Measurements from ENCODE around the gene CASZ1. TPM values are rescaled to one million over a fixed set of nuclear protein-coding genes. Genes with fewer than 3 reads are reported as not detected.

CASZ1 gene
- total and polyA plus RNA-seq, 2 experiments from 2014 or later: 6.2 to 6.7 TPM

DNA sequence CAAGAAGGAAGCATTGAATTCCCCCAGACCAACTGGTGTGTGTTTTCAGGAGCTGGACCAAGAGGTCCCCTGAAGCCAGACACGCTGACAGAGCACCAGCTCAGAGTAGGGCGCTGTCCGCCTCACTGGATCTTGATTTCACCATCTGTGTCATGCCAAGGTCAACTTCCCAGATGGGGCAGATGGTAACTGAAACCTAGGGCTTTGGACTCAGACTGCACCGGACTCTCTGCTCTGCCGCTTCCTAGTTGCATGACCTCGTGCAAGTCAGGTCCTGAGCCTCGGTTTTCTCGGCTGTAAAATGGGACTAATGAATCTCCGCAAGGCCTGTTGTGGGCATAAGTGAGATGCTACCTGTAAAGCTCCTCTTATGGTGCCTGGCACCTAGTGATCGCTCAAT, 17.9 kb upstream of the CASZ1 start (continued):
- TF ChIP-seq, protein P1, sequence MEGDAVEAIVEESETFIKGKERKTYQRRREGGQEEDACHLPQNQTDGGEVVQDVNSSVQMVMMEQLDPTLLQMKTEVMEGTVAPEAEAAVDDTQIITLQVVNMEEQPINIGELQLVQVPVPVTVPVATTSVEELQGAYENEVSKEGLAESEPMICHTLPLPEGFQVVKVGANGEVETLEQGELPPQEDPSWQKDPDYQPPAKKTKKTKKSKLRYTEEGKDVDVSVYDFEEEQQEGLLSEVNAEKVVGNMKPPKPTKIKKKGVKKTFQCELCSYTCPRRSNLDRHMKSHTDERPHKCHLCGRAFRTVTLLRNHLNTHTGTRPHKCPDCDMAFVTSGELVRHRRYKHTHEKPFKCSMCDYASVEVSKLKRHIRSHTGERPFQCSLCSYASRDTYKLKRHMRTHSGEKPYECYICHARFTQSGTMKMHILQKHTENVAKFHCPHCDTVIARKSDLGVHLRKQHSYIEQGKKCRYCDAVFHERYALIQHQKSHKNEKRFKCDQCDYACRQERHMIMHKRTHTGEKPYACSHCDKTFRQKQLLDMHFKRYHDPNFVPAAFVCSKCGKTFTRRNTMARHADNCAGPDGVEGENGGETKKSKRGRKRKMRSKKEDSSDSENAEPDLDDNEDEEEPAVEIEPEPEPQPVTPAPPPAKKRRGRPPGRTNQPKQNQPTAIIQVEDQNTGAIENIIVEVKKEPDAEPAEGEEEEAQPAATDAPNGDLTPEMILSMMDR (conservative IDR thresholded peaks at IDR 0.05; ENCODE audit: low read depth in 2 of 2): no peak
- TF ChIP-seq ZNF114 (CRISPR knock-in tag; IDR thresholded peaks at IDR 0.05): no peak
- TF ChIP-seq, protein P2, sequence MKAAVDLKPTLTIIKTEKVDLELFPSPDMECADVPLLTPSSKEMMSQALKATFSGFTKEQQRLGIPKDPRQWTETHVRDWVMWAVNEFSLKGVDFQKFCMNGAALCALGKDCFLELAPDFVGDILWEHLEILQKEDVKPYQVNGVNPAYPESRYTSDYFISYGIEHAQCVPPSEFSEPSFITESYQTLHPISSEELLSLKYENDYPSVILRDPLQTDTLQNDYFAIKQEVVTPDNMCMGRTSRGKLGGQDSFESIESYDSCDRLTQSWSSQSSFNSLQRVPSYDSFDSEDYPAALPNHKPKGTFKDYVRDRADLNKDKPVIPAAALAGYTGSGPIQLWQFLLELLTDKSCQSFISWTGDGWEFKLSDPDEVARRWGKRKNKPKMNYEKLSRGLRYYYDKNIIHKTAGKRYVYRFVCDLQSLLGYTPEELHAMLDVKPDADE (IDR thresholded peaks at IDR 0.05): no peak

DNA sequence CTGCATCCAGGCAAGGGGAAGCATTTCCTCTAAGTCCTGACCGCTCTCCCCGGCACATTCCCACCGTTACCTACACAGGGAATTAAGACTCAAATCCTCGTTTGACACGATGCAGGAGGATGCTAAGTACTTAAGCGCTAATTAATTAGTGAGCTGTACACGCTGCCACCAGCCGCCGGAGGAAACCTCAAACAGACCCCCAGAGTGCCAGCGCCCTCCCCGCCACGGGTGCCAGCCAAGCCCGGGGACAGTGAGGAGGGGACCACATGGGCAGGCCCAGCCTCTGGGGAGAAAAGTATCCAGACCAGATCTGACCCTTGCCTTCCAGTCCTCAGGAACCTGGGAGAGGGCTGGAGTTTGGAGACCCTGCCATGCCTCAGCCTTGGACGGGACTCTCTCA, 17.4 kb upstream of the CASZ1 start:
- Mint-ChIP-seq H3K9me3 (no peaks in the 10 kb centered on the region; the same call in 2 of the 3 replicates), H3K27me3 (ENCODE audit: insufficient read depth, low read depth, poor library complexity) (peaks cover 9% of the 10 kb centered on the region), H3K4me1 (peaks cover 33% of the 10 kb centered on the region), H3K4me3 (no peak overlapping the region), H3K36me3 (ENCODE audit: low read depth) (no peaks in the 10 kb centered on the region), H3K27ac (no peak overlapping the region)
- H3K9me2 ChIP-seq (ENCODE audit: insufficient read depth): no peaks in the 10 kb centered on the region
- no peaks in the 10 kb centered on the region for H3K36me3 ChIP-seq (ENCODE audit: insufficient read depth)
- no peaks in the 10 kb centered on the region for H3K27me3 ChIP-seq (ENCODE audit: insufficient read depth)
- H3K4me2 ChIP-seq: no peak overlapping the region
- no peak overlapping the region for H3K27ac ChIP-seq (ENCODE audit: low read depth)
- no peak overlapping the region for H2AFZ ChIP-seq
- H3K4me1 ChIP-seq (ENCODE audit: insufficient read depth): peaks cover 15% of the 10 kb centered on the region
- no peaks in the 10 kb centered on the region for H3K79me2 ChIP-seq (replicated peaks; ENCODE audit: insufficient read depth)
- no peaks in the 10 kb centered on the region for H4K20me1 ChIP-seq (replicated peaks; ENCODE audit: insufficient read depth)
- H3F3A ChIP-seq (replicated peaks; ENCODE audit: low read depth): no peaks in the 10 kb centered on the region
- no peak for DNase-seq (ENCODE audit: low spot score)
- no peak overlapping the region for H3K4me3 ChIP-seq
- no peak for ATAC-seq
- TF ChIP-seq, protein P1 (conservative IDR thresholded peaks at IDR 0.05; ENCODE audit: low read depth in 2 of 2): no peak
- TF ChIP-seq, protein P3, sequence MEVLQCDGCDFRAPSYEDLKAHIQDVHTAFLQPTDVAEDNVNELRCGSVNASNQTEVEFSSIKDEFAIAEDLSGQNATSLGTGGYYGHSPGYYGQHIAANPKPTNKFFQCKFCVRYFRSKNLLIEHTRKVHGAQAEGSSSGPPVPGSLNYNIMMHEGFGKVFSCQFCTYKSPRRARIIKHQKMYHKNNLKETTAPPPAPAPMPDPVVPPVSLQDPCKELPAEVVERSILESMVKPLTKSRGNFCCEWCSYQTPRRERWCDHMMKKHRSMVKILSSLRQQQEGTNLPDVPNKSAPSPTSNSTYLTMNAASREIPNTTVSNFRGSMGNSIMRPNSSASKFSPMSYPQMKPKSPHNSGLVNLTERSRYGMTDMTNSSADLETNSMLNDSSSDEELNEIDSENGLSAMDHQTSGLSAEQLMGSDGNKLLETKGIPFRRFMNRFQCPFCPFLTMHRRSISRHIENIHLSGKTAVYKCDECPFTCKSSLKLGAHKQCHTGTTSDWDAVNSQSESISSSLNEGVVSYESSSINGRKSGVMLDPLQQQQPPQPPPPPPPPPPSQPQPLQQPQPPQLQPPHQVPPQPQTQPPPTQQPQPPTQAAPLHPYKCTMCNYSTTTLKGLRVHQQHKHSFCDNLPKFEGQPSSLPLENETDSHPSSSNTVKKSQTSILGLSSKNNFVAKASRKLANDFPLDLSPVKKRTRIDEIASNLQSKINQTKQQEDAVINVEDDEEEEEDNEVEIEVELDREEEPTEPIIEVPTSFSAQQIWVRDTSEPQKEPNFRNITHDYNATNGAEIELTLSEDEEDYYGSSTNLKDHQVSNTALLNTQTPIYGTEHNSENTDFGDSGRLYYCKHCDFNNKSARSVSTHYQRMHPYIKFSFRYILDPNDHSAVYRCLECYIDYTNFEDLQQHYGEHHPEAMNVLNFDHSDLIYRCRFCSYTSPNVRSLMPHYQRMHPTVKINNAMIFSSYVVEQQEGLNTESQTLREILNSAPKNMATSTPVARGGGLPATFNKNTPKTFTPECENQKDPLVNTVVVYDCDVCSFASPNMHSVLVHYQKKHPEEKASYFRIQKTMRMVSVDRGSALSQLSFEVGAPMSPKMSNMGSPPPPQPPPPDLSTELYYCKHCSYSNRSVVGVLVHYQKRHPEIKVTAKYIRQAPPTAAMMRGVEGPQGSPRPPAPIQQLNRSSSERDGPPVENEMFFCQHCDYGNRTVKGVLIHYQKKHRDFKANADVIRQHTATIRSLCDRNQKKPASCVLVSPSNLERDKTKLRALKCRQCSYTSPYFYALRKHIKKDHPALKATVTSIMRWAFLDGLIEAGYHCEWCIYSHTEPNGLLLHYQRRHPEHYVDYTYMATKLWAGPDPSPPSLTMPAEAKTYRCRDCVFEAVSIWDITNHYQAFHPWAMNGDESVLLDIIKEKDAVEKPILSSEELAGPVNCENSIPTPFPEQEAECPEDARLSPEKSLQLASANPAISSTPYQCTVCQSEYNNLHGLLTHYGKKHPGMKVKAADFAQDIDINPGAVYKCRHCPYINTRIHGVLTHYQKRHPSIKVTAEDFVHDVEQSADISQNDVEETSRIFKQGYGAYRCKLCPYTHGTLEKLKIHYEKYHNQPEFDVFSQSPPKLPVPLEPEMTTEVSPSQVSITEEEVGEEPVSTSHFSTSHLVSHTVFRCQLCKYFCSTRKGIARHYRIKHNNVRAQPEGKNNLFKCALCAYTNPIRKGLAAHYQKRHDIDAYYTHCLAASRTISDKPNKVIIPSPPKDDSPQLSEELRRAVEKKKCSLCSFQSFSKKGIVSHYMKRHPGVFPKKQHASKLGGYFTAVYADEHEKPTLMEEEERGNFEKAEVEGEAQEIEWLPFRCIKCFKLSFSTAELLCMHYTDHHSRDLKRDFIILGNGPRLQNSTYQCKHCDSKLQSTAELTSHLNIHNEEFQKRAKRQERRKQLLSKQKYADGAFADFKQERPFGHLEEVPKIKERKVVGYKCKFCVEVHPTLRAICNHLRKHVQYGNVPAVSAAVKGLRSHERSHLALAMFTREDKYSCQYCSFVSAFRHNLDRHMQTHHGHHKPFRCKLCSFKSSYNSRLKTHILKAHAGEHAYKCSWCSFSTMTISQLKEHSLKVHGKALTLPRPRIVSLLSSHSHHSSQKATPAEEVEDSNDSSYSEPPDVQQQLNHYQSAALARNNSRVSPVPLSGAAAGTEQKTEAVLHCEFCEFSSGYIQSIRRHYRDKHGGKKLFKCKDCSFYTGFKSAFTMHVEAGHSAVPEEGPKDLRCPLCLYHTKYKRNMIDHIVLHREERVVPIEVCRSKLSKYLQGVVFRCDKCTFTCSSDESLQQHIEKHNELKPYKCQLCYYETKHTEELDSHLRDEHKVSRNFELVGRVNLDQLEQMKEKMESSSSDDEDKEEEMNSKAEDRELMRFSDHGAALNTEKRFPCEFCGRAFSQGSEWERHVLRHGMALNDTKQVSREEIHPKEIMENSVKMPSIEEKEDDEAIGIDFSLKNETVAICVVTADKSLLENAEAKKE (CRISPR knock-in tag; IDR thresholded peaks at IDR 0.05): no peak
- TF ChIP-seq ZNF114 (CRISPR knock-in tag; IDR thresholded peaks at IDR 0.05) (no peak), CREB1 (CRISPR knock-in tag; IDR thresholded peaks at IDR 0.05; ENCODE audit: low read depth) (no peak), EZH2 (IDR thresholded peaks at IDR 0.05; ENCODE audit: low read depth, unreplicated experiment) (no peak), JUNB (IDR thresholded peaks at IDR 0.05; ENCODE audit: unreplicated experiment) (no peak), NANOG (IDR thresholded peaks at IDR 0.05; ENCODE audit: borderline replicate concordance) (no peak)
- TF ChIP-seq, protein P4, sequence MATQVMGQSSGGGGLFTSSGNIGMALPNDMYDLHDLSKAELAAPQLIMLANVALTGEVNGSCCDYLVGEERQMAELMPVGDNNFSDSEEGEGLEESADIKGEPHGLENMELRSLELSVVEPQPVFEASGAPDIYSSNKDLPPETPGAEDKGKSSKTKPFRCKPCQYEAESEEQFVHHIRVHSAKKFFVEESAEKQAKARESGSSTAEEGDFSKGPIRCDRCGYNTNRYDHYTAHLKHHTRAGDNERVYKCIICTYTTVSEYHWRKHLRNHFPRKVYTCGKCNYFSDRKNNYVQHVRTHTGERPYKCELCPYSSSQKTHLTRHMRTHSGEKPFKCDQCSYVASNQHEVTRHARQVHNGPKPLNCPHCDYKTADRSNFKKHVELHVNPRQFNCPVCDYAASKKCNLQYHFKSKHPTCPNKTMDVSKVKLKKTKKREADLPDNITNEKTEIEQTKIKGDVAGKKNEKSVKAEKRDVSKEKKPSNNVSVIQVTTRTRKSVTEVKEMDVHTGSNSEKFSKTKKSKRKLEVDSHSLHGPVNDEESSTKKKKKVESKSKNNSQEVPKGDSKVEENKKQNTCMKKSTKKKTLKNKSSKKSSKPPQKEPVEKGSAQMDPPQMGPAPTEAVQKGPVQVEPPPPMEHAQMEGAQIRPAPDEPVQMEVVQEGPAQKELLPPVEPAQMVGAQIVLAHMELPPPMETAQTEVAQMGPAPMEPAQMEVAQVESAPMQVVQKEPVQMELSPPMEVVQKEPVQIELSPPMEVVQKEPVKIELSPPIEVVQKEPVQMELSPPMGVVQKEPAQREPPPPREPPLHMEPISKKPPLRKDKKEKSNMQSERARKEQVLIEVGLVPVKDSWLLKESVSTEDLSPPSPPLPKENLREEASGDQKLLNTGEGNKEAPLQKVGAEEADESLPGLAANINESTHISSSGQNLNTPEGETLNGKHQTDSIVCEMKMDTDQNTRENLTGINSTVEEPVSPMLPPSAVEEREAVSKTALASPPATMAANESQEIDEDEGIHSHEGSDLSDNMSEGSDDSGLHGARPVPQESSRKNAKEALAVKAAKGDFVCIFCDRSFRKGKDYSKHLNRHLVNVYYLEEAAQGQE (IDR thresholded peaks at IDR 0.05; ENCODE audit: unreplicated experiment): no peak
